ENCODE data around the gene KCNIP2.

Gene KCNIP2

GRCh38 chr10:101781984-101782810, 61.4 kb downstream of the KCNIP2 start:
- Histone ChIP-seq H3K27me3 (ENCODE audit: insufficient read depth, low read depth) (no peaks in the 10 kb centered on the region), H3K9ac (peak overlapping the region; percentile 82; the same call in 1 of the 2 replicates), H3K79me2 (ENCODE audit: insufficient read depth, low read depth) (no peaks in the 10 kb centered on the region), H3K36me3 (ENCODE audit: insufficient read depth) (no peaks in the 10 kb centered on the region), H2AFZ (ENCODE audit: low read depth) (peak overlapping the region; percentile 81; the same call in 1 of the 2 replicates), H4K20me1 (ENCODE audit: insufficient read depth) (no peaks in the 10 kb centered on the region; the same call in 1 of the 2 replicates), H3K4me3 (IDR thresholded peaks at IDR 0.05; ENCODE audit: insufficient read depth, low read depth, low read length) (no peak overlapping the region), H3K4me2 (peak overlapping the region; percentile 77), H3K27ac (no peak overlapping the region; the same call in 1 of the 2 replicates), H3K4me1 (ENCODE audit: low read depth, poor library complexity, severe bottlenecking) (peaks cover 43% of the 10 kb centered on the region)
- TF ChIP-seq CTCF (conservative IDR thresholded peaks at IDR 0.05; ENCODE audit: low read depth, low read length): no peak

DNA sequence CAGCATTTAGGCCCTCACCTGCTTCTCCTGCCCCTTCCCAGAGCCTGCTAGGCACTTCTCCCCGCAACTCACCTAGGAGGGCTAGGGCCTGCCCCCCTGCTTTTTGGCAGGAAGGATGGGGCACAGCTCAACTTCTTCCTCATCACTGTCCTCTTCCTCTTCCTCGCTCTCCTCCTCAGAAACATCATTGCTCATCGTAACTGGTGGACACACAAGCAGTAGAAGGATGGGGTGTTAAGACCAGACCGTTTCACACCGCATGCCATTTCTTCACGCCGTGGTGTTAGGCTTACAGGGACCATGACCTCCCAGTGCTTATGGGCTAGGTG, 62.0 kb downstream of the KCNIP2 start:
- H3K4me3 ChIP-seq (IDR thresholded peaks at IDR 0.05; ENCODE audit: insufficient read depth, low read depth, low read length): no peak overlapping the region
- H3K4me1 ChIP-seq (ENCODE audit: low read depth, poor library complexity, severe bottlenecking): peaks cover 37% of the 10 kb centered on the region
- H4K20me1 ChIP-seq (ENCODE audit: insufficient read depth): no peaks in the 10 kb centered on the region; the same call in 1 of the 2 replicates
- no peak overlapping the region for H2AFZ ChIP-seq (ENCODE audit: low read depth)
- peak overlapping the region; percentile 77; the same call in 1 of the 2 replicates for H3K4me2 ChIP-seq
- H3K27me3 ChIP-seq (ENCODE audit: insufficient read depth, low read depth): no peaks in the 10 kb centered on the region
- no peak overlapping the region for H3K27ac ChIP-seq
- no peaks in the 10 kb centered on the region for H3K79me2 ChIP-seq (ENCODE audit: insufficient read depth, low read depth)
- no peaks in the 10 kb centered on the region for H3K36me3 ChIP-seq (ENCODE audit: insufficient read depth)
- TF ChIP-seq CTCF (conservative IDR thresholded peaks at IDR 0.05; ENCODE audit: low read depth, low read length): no peak
- no peak overlapping the region for H3K9ac ChIP-seq

- Histone ChIP-seq H4K20me1 (ENCODE audit: insufficient read depth) (no peaks in the 10 kb centered on the region), H3K4me3 (IDR thresholded peaks at IDR 0.05; ENCODE audit: insufficient read depth, low read depth, low read length) (no peak overlapping the region), H3K4me2 (peak overlapping the region; percentile 64; the same call in 1 of the 2 replicates), H3K79me2 (ENCODE audit: insufficient read depth, low read depth) (no peaks in the 10 kb centered on the region), H2AFZ (ENCODE audit: low read depth) (no peak overlapping the region), H3K27me3 (ENCODE audit: insufficient read depth, low read depth) (no peaks in the 10 kb centered on the region), H3K27ac (no peak overlapping the region), H3K36me3 (ENCODE audit: insufficient read depth) (no peaks in the 10 kb centered on the region), H3K9ac (no peak overlapping the region), H3K4me1 (ENCODE audit: low read depth, poor library complexity, severe bottlenecking) (peaks cover 31% of the 10 kb centered on the region)
- TF ChIP-seq CTCF (conservative IDR thresholded peaks at IDR 0.05; ENCODE audit: low read depth, low read length): peak; percentile 84
Measured at GRCh38 chr10:101780818-101781654, 62.6 kb downstream of the KCNIP2 start.

- H2AFZ ChIP-seq (ENCODE audit: low read depth): no peak overlapping the region
- no peaks in the 10 kb centered on the region for H3K79me2 ChIP-seq (ENCODE audit: insufficient read depth, low read depth)
- TF ChIP-seq CTCF (conservative IDR thresholded peaks at IDR 0.05; ENCODE audit: low read depth, low read length): no peak
- H3K4me1 ChIP-seq (ENCODE audit: low read depth, poor library complexity, severe bottlenecking): peaks cover 31% of the 10 kb centered on the region
- no peaks in the 10 kb centered on the region for H3K36me3 ChIP-seq (ENCODE audit: insufficient read depth)
- peak overlapping the region; percentile 64 for H3K4me2 ChIP-seq
- no peaks in the 10 kb centered on the region for H4K20me1 ChIP-seq (ENCODE audit: insufficient read depth)
- H3K27me3 ChIP-seq (ENCODE audit: insufficient read depth, low read depth): peaks cover 2% of the 10 kb centered on the region; the same call in 1 of the 2 replicates
- no peak overlapping the region for H3K27ac ChIP-seq
- H3K4me3 ChIP-seq (IDR thresholded peaks at IDR 0.05; ENCODE audit: insufficient read depth, low read depth, low read length): no peak overlapping the region
- H3K9ac ChIP-seq: no peak overlapping the region
Measured at GRCh38 chr10:101780187-101780817, 63.3 kb downstream of the KCNIP2 start.
